IPS-20b (cell line): ENCODE results near the gene C8G.

Experiments
- H3K27ac ChIP-seq: one replicate; pipeline ENCODE4 v1.5.1; 2013; ENCODE audit warnings: low read length
- H3K27me3 ChIP-seq: 2 replicates; pipeline ENCODE4 v1.6.1; 2013; ENCODE audit warnings: mild to moderate bottlenecking, low read length, inconsistent platforms; ENCODE audit not compliant: insufficient read depth
- H3K36me3 ChIP-seq: 2 replicates; pipeline ENCODE4 v1.6.1; 2013; ENCODE audit warnings: low read depth, mild to moderate bottlenecking, inconsistent platforms, low read length, moderate library complexity; ENCODE audit not compliant: insufficient read depth
- H3K4me1 ChIP-seq: 2 replicates; pipeline ENCODE4 v1.6.1; 2013; ENCODE audit warnings: mild to moderate bottlenecking, control low read depth, inconsistent platforms, low read length, moderate library complexity; ENCODE audit not compliant: insufficient read depth
- H3K4me3 ChIP-seq: 2 replicates; pipeline ENCODE4 v1.5.1; 2013; ENCODE audit warnings: mild to moderate bottlenecking, low read length, inconsistent platforms
- H3K9ac ChIP-seq: 2 replicates; pipeline ENCODE4 v1.6.1; 2013; ENCODE audit warnings: low read depth, mild to moderate bottlenecking, inconsistent platforms, low read length, moderate library complexity
- H3K9me3 ChIP-seq: 2 replicates; pipeline ENCODE4 v1.6.1; 2013; ENCODE audit warnings: mild to moderate bottlenecking, low read depth, low read length, inconsistent platforms; ENCODE audit not compliant: insufficient read depth

The C8G gene

GRCh38 chr9:136995362-136995761 is 50.3 kb downstream of the C8G start:
- Histone ChIP-seq H3K36me3 (peaks cover 5% of the 10 kb centered on the region; the same call in 1 of the 2 replicates), H3K27ac (no peak overlapping the region), H3K9ac (no peak overlapping the region), H3K4me1 (no peaks in the 10 kb centered on the region; the same call in 1 of the 2 replicates), H3K4me3 (no peak overlapping the region), H3K27me3 (peaks cover 13% of the 10 kb centered on the region), H3K9me3 (no peaks in the 10 kb centered on the region)

DNA sequence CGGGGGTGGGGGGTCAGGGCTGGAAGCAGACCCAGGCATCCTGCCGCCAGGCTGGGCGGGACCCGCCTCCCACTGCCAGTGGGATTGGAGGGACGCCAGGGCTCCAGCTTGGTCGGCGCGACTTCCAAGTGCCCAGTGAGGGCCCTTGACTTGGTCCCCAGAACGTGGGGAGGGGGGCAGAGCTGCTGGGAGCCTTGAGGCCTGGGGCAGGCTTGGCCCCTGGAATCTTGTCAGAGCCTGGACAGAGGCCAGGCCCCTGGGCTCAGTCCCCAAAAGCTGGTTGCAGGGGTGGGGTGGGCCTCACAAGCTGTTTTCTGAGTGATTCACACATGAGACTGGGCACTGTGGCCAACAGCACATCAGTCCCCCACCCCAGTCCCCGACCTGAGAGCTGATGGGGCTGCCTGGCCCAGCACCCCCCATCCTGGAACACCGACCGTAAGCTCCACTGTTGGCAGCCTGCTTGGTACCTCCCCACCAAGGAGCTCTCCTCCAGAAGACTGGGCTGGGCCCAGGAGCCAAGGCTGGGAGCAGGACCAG is 50.8 kb downstream of the C8G start:
- Histone ChIP-seq H3K27ac (no peak overlapping the region), H3K4me3 (no peak overlapping the region), H3K9me3 (no peaks in the 10 kb centered on the region), H3K4me1 (no peaks in the 10 kb centered on the region; the same call in 1 of the 2 replicates), H3K27me3 (peaks cover 8% of the 10 kb centered on the region), H3K9ac (no peak overlapping the region), H3K36me3 (peaks cover 5% of the 10 kb centered on the region; the same call in 1 of the 2 replicates)
